ENCODE results near the gene CACNA1D.
A peak's percentile ranks its signal among the peaks of the same experiment; 100 is the strongest.

CACNA1D gene

GRCh38 chr3:53495520-53496391 lies 1.3 kb downstream of the CACNA1D start:
- peak; percentile 25 for DNase-seq

DNA sequence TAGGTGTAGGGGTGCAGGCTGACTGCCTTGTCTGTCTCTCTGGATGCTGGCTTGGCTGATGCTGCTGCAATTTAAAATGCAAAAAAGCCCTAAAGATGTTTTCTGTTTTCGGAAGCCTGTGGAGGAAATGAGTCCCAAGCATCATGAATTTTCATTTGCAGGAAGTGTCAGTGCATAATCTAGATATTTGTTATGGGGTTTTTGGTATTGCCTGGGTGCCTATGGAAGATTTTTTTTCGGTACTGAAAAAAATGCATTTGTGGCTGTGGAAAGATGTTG lies 1.9 kb downstream of the CACNA1D start:
- DNase-seq, result no peak

GRCh38 chr3:53496984-53497383 lies 2.6 kb downstream of the CACNA1D start:
- DNase-seq, result no peak

- no peak for DNase-seq
These were observed 4.6 kb downstream of the CACNA1D start for GRCh38 chr3:53498806-53499641.

GRCh38 chr3:53500165-53500777 lies 5.9 kb downstream of the CACNA1D start:
- no peak for DNase-seq

- DNase-seq, result no peak
These were observed 6.8 kb downstream of the CACNA1D start for GRCh38 chr3:53501178-53501577.

- DNase-seq, result no peak
These were observed 8.3 kb downstream of the CACNA1D start for GRCh38 chr3:53502737-53503136.

GRCh38 chr3:53503195-53503594 lies 8.8 kb downstream of the CACNA1D start:
- no peak for DNase-seq

DNA sequence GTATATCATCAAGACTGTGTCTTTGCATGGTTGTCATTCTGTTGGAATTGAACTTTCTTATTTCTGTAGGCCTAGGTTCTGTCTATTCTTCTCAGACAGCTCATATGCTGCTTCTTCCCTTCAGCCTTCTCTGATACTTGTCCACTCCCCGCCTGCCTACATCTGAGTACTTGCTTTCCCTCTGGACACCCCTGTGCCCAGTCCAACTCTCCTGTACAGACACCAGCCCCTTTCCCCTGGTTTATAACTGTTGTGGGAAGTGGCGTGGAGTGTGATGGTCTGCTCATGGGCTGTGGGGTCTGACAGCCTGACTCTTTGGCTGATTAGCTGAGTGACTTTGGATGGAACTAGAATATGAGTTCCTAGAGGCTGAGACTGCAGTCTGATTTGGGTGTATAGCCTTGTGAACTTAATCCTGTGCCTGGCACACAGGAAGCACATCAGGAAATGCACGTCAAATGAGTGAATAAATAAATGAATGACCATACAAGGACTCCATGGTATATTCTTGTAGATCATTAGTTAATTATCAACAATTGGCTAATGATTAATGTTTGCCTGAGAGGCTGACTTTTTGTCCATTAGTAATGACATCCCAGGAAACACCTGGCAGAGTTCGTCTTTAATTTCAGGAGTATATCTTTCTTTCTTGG lies 11.8 kb downstream of the CACNA1D start:
- DNase-seq, result no peak

DNA sequence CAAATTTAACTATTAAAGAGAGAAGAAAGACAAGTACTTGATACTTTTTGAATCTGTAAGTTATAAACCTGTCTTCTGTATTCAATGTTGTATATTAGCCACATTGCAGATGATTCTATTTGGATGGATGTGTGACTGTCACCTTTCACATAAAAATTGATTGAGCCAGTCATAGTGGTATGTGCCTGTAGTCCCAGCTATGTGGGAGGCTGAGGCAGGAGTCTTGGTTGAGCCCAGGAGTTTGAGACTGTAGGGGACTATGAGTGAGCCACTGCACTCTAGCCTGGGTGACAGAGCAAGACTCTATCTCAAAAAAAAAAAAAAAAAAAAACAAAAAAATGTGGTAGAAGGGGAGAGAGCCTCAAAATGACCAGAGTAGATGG lies 12.3 kb downstream of the CACNA1D start:
- no peak for DNase-seq

DNA sequence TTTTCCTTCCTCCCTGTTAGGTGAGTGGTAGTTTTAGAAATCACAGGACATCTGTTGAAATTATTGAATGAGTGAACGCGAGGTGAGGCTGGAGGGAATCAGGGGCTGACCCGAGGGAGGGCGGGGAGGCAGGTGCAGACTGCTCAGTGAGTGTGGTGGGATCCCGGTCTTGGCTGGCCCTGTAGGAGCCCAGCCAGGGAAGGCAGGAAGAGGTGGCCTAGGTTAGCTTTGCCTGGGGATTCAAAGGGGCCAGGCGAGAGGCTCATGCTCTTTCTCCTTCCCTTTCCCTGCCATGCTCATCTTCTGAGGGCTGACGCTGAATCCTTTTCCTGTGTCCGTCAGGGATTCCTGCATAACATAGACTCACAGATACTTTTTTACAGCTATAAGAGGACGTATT lies 15.1 kb downstream of the CACNA1D start:
- DNase-seq, result no peak

GRCh38 chr3:53510508-53510907 lies 16.1 kb downstream of the CACNA1D start:
- DNase-seq, result no peak

DNA sequence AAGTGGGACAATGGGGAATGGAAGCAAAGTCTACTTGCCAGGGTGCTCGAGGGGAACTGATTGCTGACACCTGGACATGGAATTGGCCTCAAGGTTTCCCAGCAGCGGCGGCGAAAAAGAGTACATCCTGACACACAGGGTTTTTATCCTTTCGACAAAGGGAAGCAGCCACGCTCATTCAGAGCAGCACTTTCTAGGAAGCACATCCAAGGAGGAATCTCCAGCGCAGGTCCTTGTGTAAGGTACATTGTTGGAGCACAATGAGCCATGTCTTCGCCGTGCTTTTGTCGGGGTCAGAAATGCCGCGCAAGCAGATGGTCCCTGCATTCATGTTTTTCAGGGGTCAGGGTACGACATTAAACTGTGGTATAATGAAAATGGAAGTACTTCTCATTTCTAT lies 16.8 kb downstream of the CACNA1D start:
- DNase-seq, result no peak

DNA sequence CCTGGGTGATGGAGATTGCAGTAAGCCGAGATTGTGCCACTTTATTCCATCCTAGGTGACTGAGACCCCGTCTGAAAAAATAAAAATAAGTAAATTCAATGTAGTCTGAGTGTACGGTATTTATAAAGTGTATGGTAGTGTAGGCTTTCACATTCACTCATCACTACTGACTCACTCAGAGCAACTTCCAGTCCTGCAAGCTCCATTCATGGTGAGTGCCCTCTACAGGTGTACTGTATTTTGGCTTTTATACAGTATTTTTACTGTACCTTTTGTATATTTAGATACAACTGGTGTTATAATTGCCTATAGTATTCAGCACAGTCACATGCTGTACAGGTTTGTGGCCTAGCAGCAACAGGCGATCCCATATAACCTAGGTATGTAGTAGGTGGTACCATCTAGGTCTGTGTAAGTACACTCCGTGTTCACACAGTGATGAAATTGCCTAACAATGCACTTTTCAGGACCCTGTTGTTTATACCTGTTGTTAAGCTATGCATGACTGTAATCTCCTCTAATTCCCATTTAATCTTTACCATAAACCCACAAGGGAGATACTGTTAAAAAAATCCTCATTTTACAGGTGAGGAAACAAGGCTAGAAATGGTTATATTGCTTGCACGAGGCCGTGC lies 19.3 kb downstream of the CACNA1D start:
- no peak for DNase-seq

- no peak for DNase-seq
These were observed 21.9 kb downstream of the CACNA1D start for GRCh38 chr3:53516339-53516738.

DNA sequence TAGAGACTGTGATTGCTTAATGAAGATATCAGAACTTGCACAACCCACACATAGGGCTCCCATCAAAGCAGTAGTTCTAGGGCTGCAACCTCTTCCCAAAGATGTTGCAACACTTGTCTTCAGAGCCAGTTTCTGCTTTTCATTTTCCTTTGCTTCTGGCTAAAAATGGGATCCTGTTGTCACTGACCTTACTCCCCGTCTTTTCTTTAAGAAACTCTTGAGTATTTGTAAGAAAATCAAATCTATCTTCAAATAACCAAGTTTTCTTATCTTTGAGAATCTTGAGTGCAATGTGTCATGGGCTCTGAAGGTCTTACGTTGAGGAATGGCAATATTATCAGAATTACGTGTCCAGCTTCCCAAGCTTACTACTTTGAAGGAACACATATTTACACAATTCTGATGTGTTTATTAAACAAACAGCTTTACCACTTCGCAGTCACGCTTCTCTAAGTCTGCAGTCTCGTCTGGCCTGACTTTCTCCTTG lies 24.1 kb downstream of the CACNA1D start:
- no peak for DNase-seq

DNA sequence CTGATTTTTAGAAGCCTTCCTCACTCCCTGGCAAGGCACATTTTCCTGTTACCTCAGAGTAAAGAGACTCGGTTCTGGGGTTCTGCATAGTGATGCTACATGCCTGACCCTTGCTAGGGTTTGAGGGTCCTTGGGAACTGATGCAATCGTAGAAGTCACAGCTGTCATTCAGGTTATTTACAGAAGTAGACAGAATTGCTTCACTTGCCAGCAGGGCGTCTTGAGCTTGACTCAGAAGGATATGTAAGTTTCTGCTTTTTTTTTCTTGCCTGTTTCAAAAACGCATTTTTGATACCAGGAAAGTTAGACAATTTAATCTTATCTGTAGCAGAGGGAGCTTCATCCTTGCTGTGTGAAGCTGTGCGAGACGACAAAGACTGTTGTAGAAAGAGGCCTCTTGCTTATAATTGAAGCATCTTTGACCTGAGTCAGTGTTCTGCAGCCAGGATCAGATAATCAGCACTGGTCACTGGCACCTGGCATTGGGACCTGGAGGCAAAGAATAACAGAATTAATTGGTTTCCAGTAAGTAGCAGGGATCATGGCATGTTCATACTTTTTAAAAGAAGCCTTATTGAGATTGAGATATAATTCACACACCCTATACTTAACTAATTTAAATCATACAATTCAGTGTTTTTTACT lies 24.8 kb downstream of the CACNA1D start:
- no peak for DNase-seq

DNA sequence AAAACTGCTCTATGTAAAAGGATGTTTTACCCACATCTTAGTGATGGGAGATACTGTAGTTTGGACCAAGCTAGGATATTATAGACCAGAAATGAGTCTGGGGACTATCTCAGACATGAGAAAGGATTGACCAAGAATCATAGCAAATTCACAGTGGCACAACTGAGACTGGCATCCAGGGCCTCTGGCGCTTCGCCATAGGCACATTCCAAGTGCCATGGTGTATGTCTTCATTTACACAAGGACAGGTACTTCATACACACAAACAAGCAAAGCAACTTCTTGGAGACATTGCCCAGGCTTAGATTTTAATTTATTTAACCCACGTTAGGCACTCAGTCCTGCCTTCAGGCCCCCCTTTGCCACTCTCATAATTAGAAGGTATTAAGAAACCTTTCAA lies 28.9 kb downstream of the CACNA1D start:
- no peak for DNase-seq

GRCh38 chr3:53524566-53524965 lies 30.2 kb downstream of the CACNA1D start:
- DNase-seq, result no peak

- DNase-seq, result no peak
These were observed 31.6 kb downstream of the CACNA1D start for GRCh38 chr3:53525765-53526703.

GRCh38 chr3:53526704-53527055 lies 32.3 kb downstream of the CACNA1D start:
- DNase-seq, result no peak
